ENCODE results near the gene PEMT.
"Not testable (repeated sequence)": the region's sequence is repeated elsewhere in the genome, so short reads cannot be mapped to it uniquely, and the experiment has no call there.

PEMT gene
- total RNA-seq: 4.1 to 19.2 (median 7.4) reads per million in 9 experiments

DNA sequence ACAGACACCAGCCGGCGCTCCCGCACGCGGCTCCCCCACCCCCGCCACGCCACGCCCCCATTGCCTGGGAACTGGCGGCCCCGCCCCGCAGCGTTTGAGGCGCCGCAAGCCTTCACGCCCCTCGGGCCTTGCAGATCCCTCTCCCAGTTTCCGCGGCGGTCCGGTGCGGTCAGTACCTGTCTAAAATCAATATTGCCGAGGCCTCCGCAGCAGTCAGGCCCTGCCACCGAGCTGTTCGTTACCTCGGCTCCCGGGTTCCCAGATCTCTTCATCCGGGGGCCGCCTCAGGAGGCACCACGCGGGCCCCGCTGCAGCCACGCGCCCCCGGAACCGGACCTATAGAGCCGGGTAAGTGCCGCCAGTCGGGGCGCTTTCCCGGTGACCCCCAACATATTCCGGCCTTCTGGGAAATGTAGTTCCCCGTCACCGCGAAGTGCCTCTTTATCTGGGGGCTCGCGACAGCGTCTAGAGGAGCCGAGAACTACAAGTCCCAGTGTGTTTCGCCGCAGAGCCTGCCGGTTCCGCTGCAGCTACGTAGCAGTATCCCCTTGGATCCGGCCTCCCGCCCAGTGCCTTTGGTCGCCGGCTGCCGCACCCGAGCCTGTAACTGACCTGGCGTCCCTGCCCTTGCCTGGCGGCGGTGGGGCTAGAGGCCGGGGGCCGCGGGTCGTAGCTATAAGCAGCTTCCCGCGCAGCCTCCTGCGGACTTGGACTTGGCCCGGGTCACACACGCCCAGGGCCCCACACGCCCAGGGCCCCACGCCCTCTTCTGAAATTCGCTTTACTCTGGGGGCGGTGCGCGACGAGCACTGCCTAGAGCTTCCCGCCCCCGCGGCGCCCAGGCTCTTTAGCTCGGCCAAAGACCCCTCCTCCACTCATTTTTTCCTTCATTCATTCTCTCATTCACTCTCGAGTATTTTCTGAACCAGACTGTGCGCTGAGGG lies at the start of gene PEMT:
Gene PEMT, minus strand, starts transcription at position 354 of the 944 bp plus-strand sequence. Its CDS starts 82 bp downstream, at position 272.
- H3K27me3 Mint-ChIP-seq: no peaks in the 10 kb centered on the region

GRCh38 chr17:17639661-17640270 lies 48.3 kb upstream of the PEMT start:
- H3K27me3 Mint-ChIP-seq; H3K4me1 Mint-ChIP-seq (ENCODE audit: low read depth in 2 of 2); ATAC-seq (replicated peaks); H3K4me3 Mint-ChIP-seq; H3K36me3 Mint-ChIP-seq (ENCODE audit: insufficient read depth); H3K9me3 Mint-ChIP-seq; DNase-seq: not testable (repeated sequence)
- H3K27ac Mint-ChIP-seq: peak overlapping the region in 1 of 2 donors; percentile 31

More for the DNA sequence above, at the start of gene PEMT:
- ATAC-seq (replicated peaks) (peak; percentile 91), DNase-seq (peak; percentile 88 to 92 (median 91))
- Mint-ChIP-seq H3K9me3 (no peaks in the 10 kb centered on the region), H3K36me3 (ENCODE audit: insufficient read depth) (no peaks in the 10 kb centered on the region), H3K4me3 (peak within 1 kb of the TSS; percentile 86 to 94), H3K27ac (peak within 1 kb of the TSS; percentile 86 to 98), H3K4me1 (ENCODE audit: low read depth in 2 of 2) (peaks cover 15 to 17% of the 10 kb centered on the region in 2 donors)

GRCh38 chr17:17638467-17638866 lies 47.0 kb upstream of the PEMT start:
- peaks cover 2 to 4% of the 10 kb centered on the region in 2 donors for H3K4me1 Mint-ChIP-seq (ENCODE audit: low read depth in 2 of 2)
- no peaks in the 10 kb centered on the region for H3K9me3 Mint-ChIP-seq
- peak overlapping the region in 1 of 2 donors; percentile 78 for H3K27ac Mint-ChIP-seq
- H3K4me3 Mint-ChIP-seq: no peak overlapping the region
- ATAC-seq (replicated peaks): no peak
- H3K27me3 Mint-ChIP-seq: peaks cover 0 to 9% of the 10 kb centered on the region in 2 donors
- no peak for DNase-seq
- H3K36me3 Mint-ChIP-seq (ENCODE audit: insufficient read depth): peaks cover 5% of the 10 kb centered on the region

- no peaks in the 10 kb centered on the region for H3K9me3 Mint-ChIP-seq
- H3K36me3 Mint-ChIP-seq (ENCODE audit: insufficient read depth): peaks cover 5% of the 10 kb centered on the region
- H3K4me1 Mint-ChIP-seq (ENCODE audit: low read depth in 2 of 2): peaks cover 0 to 2% of the 10 kb centered on the region in 2 donors
- DNase-seq: no peak
- ATAC-seq (replicated peaks): no peak
- peaks cover 0 to 9% of the 10 kb centered on the region in 2 donors for H3K27me3 Mint-ChIP-seq
- no peak overlapping the region for H3K27ac Mint-ChIP-seq
- H3K4me3 Mint-ChIP-seq: no peak overlapping the region
These were observed 44.9 kb upstream of the PEMT start for GRCh38 chr17:17636272-17636885.

DNA sequence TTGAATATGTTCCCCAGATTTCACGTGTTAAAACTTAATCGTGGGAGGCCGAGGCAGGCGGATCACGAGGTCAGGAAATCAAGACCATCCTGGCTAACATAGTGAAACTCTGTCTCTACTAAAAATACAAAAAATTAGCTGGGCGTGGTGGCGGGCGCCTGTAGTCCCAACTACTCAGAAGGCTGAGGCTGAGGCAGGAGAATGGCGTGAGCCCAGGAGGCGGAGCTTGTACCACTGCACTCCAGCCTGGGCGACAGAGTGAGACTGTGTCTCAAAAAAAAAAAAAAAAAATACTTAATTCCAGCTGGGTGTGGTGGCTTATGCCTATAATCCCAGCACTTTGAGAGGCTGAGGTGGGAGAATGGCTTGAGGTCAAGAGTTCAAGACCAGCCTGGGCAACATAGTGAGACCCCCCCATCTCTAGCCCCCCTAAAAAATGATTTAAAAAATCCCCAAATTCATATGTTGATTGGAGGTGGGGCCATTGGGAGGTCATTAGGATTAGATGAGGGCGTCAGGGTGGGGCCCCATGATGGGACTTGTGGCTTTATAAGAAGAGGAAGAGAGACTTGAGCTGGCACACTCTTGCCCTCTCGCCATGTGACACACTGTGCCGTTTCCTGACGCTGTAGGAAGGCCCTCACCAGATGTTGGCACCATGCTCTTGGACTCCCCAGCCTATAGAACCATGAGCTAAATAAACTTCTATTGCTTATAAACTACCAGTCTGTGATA lies 44.2 kb upstream of the PEMT start:
- H3K4me3 Mint-ChIP-seq; H3K4me1 Mint-ChIP-seq (ENCODE audit: low read depth in 2 of 2); H3K27ac Mint-ChIP-seq; H3K27me3 Mint-ChIP-seq; H3K36me3 Mint-ChIP-seq (ENCODE audit: insufficient read depth); H3K9me3 Mint-ChIP-seq; DNase-seq; ATAC-seq (replicated peaks): not testable (repeated sequence)

- Mint-ChIP-seq H3K4me1 (ENCODE audit: low read depth in 2 of 2) (peaks cover 0 to 2% of the 10 kb centered on the region in 2 donors), H3K27me3 (peaks cover 0 to 9% of the 10 kb centered on the region in 2 donors), H3K36me3 (ENCODE audit: insufficient read depth) (peaks cover 5% of the 10 kb centered on the region), H3K4me3 (no peak overlapping the region), H3K27ac (no peak overlapping the region), H3K9me3 (no peaks in the 10 kb centered on the region)
- no peak for DNase-seq
- ATAC-seq (replicated peaks): no peak
These were observed 43.6 kb upstream of the PEMT start for GRCh38 chr17:17635126-17635525.

- DNase-seq (no peak), ATAC-seq (replicated peaks) (no peak)
- peaks cover 4% of the 10 kb centered on the region for H3K36me3 Mint-ChIP-seq (ENCODE audit: insufficient read depth)
- H3K4me3 Mint-ChIP-seq: no peak overlapping the region
- H3K27me3 Mint-ChIP-seq: peaks cover 0 to 4% of the 10 kb centered on the region in 2 donors
- H3K4me1 Mint-ChIP-seq (ENCODE audit: low read depth in 2 of 2): peaks cover 7 to 8% of the 10 kb centered on the region in 2 donors
- H3K9me3 Mint-ChIP-seq: no peaks in the 10 kb centered on the region
- no peak overlapping the region for H3K27ac Mint-ChIP-seq
These were observed 41.8 kb upstream of the PEMT start for GRCh38 chr17:17633310-17633709.

DNA sequence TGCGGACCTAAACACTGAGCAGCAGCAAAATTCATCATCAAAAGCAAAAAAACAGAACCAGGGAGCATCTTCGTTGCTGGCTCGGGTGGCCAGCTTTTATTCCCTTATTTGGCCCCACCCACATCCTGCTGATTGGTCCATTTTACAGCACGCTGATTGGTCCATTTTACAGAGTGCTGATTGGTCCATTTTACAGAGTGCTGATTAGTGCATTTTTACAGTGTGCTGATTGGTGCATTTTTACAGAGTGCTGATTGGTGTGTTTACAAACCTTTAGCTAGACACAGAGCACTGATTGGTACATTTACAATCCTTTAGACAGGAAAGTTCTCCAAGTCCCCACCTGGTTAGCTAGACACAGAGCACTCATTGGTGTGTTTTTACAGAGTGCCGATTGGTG lies 41.2 kb upstream of the PEMT start:
- ATAC-seq (replicated peaks); H3K27me3 Mint-ChIP-seq; H3K27ac Mint-ChIP-seq: not testable (repeated sequence)

DNA sequence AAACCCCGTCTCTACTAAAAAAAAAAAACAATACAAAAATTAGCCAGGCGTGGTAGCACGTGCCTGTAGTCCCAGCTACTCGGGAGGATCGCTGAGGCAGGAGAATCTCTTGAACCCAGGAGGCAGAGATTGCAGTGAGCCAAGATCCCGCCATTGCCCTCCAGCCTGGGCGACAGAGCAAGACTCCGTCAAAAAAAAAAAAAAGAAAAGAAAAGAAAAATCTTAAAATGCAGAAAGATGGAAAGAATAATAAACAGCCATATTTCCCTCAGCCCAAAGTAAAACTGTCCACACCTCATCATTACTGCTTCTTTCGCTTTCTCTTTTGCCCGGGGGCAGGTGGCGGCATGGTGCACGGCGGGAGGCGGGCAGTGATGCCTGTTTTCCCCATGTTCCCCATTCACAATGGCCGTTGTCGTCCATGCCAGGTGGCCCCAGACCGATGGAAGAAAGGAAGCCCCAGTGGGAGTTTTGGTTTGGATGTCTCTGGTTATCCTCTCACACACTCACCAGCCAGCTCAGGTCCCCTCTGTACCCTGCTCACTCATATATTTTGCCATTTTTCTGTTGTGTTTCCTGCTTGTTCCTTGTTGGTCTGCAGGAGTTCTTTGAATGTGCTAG lies 37.0 kb upstream of the PEMT start:
- H3K36me3 Mint-ChIP-seq (ENCODE audit: insufficient read depth): peaks cover 4% of the 10 kb centered on the region
- DNase-seq: peak; percentile 28 to 35 (median 30)
- peaks cover 8% of the 10 kb centered on the region in 2 donors for H3K4me1 Mint-ChIP-seq (ENCODE audit: low read depth in 2 of 2)

More for the DNA sequence above, 41.2 kb upstream of the PEMT start:
- H3K4me3 Mint-ChIP-seq; H3K9me3 Mint-ChIP-seq; H3K36me3 Mint-ChIP-seq (ENCODE audit: insufficient read depth); DNase-seq; H3K4me1 Mint-ChIP-seq (ENCODE audit: low read depth in 2 of 2): not testable (repeated sequence)

DNA sequence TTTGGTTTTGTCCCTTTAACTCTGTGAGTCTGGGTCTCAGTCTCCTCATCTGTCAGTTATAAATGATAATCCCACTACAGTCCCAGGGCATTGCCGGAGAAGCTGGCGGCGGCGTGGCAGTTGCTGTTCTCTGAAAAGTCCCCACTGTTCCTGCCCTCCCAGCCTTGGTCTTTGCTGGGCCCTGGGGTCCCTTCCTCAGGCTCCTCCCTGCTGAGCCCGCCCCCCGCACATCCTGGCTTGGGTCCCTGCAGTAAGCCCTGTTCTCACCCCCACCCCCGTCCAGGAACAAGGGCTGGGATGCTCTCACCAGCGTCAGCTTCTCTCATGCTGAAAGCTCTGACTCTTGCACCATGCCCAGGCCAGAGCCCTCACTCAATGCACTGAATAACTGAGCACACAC lies 35.3 kb upstream of the PEMT start:
- ATAC-seq (replicated peaks) (no peak), DNase-seq (no peak)
- H3K36me3 Mint-ChIP-seq (ENCODE audit: insufficient read depth): peaks cover 4% of the 10 kb centered on the region
- no peak overlapping the region for H3K27ac Mint-ChIP-seq
- H3K4me3 Mint-ChIP-seq: no peak overlapping the region
- H3K4me1 Mint-ChIP-seq (ENCODE audit: low read depth in 2 of 2): peaks cover 8 to 10% of the 10 kb centered on the region in 2 donors
- H3K9me3 Mint-ChIP-seq: no peaks in the 10 kb centered on the region
- H3K27me3 Mint-ChIP-seq: no peaks in the 10 kb centered on the region

More for the DNA sequence above, 37.0 kb upstream of the PEMT start:
- no peaks in the 10 kb centered on the region for H3K27me3 Mint-ChIP-seq
- no peaks in the 10 kb centered on the region for H3K9me3 Mint-ChIP-seq
- ATAC-seq (replicated peaks): peak; percentile 92
- peak overlapping the region; percentile 81 to 86 for H3K4me3 Mint-ChIP-seq
- peak overlapping the region; percentile 91 to 93 for H3K27ac Mint-ChIP-seq

DNA sequence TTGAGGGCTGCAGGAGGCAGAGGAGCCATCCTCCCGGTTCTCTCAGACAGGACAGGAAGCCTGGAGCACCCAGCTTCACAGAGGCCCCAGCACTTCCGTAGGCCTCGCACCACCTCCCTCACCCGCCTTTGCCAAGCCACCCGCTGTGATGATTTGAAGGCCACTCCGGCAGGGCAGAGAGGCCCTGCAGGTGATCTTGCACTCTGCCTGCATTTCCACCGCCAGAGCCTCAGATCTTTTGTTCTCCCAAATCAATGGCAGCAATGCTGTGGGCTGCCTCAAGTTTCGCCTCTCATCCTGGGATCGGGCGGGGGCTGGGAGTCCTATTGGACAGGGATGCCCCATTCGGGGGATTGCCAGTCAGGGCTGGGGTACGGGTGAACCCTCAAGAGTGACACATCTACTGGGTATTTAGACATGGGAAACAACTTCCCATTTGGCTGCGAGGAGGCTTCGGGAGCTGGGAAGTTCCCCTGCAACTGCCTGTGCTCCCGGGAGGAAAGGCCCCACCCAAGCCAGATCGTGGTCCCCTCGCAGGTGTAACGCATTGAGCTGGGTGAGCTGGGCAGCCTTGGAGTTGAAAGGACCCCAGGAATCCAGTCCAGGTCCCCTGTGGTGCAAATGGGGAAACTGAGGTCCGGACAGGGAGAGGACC lies 34.8 kb upstream of the PEMT start:
- H3K36me3 Mint-ChIP-seq (ENCODE audit: insufficient read depth): peaks cover 4% of the 10 kb centered on the region
- no peak overlapping the region for H3K27ac Mint-ChIP-seq
- H3K4me3 Mint-ChIP-seq: no peak overlapping the region
- H3K4me1 Mint-ChIP-seq (ENCODE audit: low read depth in 2 of 2): peaks cover 8 to 10% of the 10 kb centered on the region in 2 donors
- H3K9me3 Mint-ChIP-seq: no peaks in the 10 kb centered on the region
- DNase-seq (no peak), ATAC-seq (replicated peaks) (no peak)
- H3K27me3 Mint-ChIP-seq: no peaks in the 10 kb centered on the region

- Mint-ChIP-seq H3K4me1 (ENCODE audit: low read depth in 2 of 2) (peaks cover 8 to 10% of the 10 kb centered on the region in 2 donors), H3K9me3 (no peaks in the 10 kb centered on the region), H3K27ac (no peak overlapping the region), H3K36me3 (ENCODE audit: insufficient read depth) (peaks cover 4% of the 10 kb centered on the region), H3K27me3 (no peaks in the 10 kb centered on the region), H3K4me3 (no peak overlapping the region)
- no peak for ATAC-seq (replicated peaks)
- no peak for DNase-seq
These were observed 33.2 kb upstream of the PEMT start for GRCh38 chr17:17624741-17625140.

Measured in effector memory CD8-positive, alpha-beta T cell (primary cell).